ENCODE results near the gene CLDN9. TPM values are rescaled to one million over a fixed set of nuclear protein-coding genes. Genes with fewer than 3 reads are reported as not detected.
"Not testable (repeated sequence)": the region's sequence is repeated elsewhere in the genome, so short reads cannot be mapped to it uniquely, and the experiment has no call there.

The CLDN9 gene
- total and polyA plus RNA-seq, 2 donors: 0.04 TPM; not detected in 1

GRCh38 chr16:3050487-3050886, 37.8 kb downstream of the CLDN9 start:
- H3K4me1 ChIP-seq (ENCODE audit: insufficient read depth): peaks cover 1% of the 10 kb centered on the region
- no peak overlapping the region for H3K4me3 ChIP-seq (ENCODE audit: low read depth, low read length)
- no peak for DNase-seq (ENCODE audit: extremely low spot score)
- H3K27ac ChIP-seq (ENCODE audit: low read depth): no peak overlapping the region
- WGBS: 86% methylated on average over 5 of the region's 5 CpGs
- H3K36me3 ChIP-seq (ENCODE audit: insufficient read depth): no peaks in the 10 kb centered on the region

GRCh38 chr16:3051009-3051408, 38.3 kb downstream of the CLDN9 start:
- no peak for DNase-seq (ENCODE audit: extremely low spot score)
- Histone ChIP-seq H3K4me3 (ENCODE audit: low read depth, low read length) (no peak overlapping the region), H3K36me3 (ENCODE audit: insufficient read depth) (no peaks in the 10 kb centered on the region), H3K4me1 (ENCODE audit: insufficient read depth) (peaks cover 1% of the 10 kb centered on the region), H3K27ac (ENCODE audit: low read depth) (no peak overlapping the region)
- WGBS: 38% methylated on average over 4 of the region's 4 CpGs

- no peak overlapping the region for H3K27ac ChIP-seq (ENCODE audit: low read depth)
- 88% methylated on average over 9 of the region's 9 CpGs for WGBS
- no peak overlapping the region for H3K4me3 ChIP-seq (ENCODE audit: low read depth, low read length)
- no peaks in the 10 kb centered on the region for H3K4me1 ChIP-seq (ENCODE audit: insufficient read depth)
- no peak for DNase-seq (ENCODE audit: extremely low spot score)
- no peaks in the 10 kb centered on the region for H3K36me3 ChIP-seq (ENCODE audit: insufficient read depth)
Observed at GRCh38 chr16:3051494-3051893, 38.8 kb downstream of the CLDN9 start.

GRCh38 chr16:3052571-3053329, 40.0 kb downstream of the CLDN9 start:
- WGBS: 76% methylated on average over 11 of the region's 12 CpGs
- not testable (repeated sequence) for H3K27ac ChIP-seq (ENCODE audit: low read depth); DNase-seq (ENCODE audit: extremely low spot score); H3K4me3 ChIP-seq (ENCODE audit: low read depth, low read length); H3K36me3 ChIP-seq (ENCODE audit: insufficient read depth); H3K4me1 ChIP-seq (ENCODE audit: insufficient read depth)

- WGBS: 91% methylated on average over 13 of the region's 13 CpGs
- not testable (repeated sequence) for H3K27ac ChIP-seq (ENCODE audit: low read depth); H3K4me1 ChIP-seq (ENCODE audit: insufficient read depth); H3K4me3 ChIP-seq (ENCODE audit: low read depth, low read length); DNase-seq (ENCODE audit: extremely low spot score); H3K36me3 ChIP-seq (ENCODE audit: insufficient read depth)
Observed at GRCh38 chr16:3053330-3053710, 40.6 kb downstream of the CLDN9 start.

GRCh38 chr16:3054965-3055733, 42.4 kb downstream of the CLDN9 start:
- DNase-seq (ENCODE audit: extremely low spot score): no peak
- H3K4me3 ChIP-seq (ENCODE audit: low read depth, low read length): no peak overlapping the region
- H3K27ac ChIP-seq (ENCODE audit: low read depth): no peak overlapping the region
- 74% methylated on average over 17 of the region's 17 CpGs for WGBS
- H3K36me3 ChIP-seq (ENCODE audit: insufficient read depth): no peaks in the 10 kb centered on the region
- H3K4me1 ChIP-seq (ENCODE audit: insufficient read depth): no peaks in the 10 kb centered on the region

- 50% methylated on average over 9 of the region's 9 CpGs for WGBS
- H3K4me1 ChIP-seq (ENCODE audit: insufficient read depth); DNase-seq (ENCODE audit: extremely low spot score); H3K27ac ChIP-seq (ENCODE audit: low read depth); H3K4me3 ChIP-seq (ENCODE audit: low read depth, low read length); H3K36me3 ChIP-seq (ENCODE audit: insufficient read depth): not testable (repeated sequence)
Observed at GRCh38 chr16:3055734-3056115, 43.0 kb downstream of the CLDN9 start.

GRCh38 chr16:3056336-3057180, 43.8 kb downstream of the CLDN9 start:
- no peaks in the 10 kb centered on the region for H3K4me1 ChIP-seq (ENCODE audit: insufficient read depth)

GRCh38 chr16:3057181-3058138, 44.7 kb downstream of the CLDN9 start:
- H3K36me3 ChIP-seq (ENCODE audit: insufficient read depth): no peaks in the 10 kb centered on the region
- 91% methylated on average over 22 of the region's 22 CpGs for WGBS
- H3K4me3 ChIP-seq (ENCODE audit: low read depth, low read length): no peak overlapping the region
- no peak for DNase-seq (ENCODE audit: extremely low spot score)
- H3K27ac ChIP-seq (ENCODE audit: low read depth): no peak overlapping the region
- no peaks in the 10 kb centered on the region for H3K4me1 ChIP-seq (ENCODE audit: insufficient read depth)

More at GRCh38 chr16:3056336-3057180, 43.8 kb downstream of the CLDN9 start:
- H3K4me3 ChIP-seq (ENCODE audit: low read depth, low read length): no peak overlapping the region
- DNase-seq (ENCODE audit: extremely low spot score): no peak
- H3K27ac ChIP-seq (ENCODE audit: low read depth): no peak overlapping the region
- 89% methylated on average over 19 of the region's 19 CpGs for WGBS
- no peaks in the 10 kb centered on the region for H3K36me3 ChIP-seq (ENCODE audit: insufficient read depth)

GRCh38 chr16:3058139-3059030, 45.7 kb downstream of the CLDN9 start:
- WGBS: 8% methylated on average over 77 of the region's 77 CpGs
- no peak for DNase-seq (ENCODE audit: extremely low spot score)
- Histone ChIP-seq H3K27ac (ENCODE audit: low read depth) (peak overlapping the region; percentile 48), H3K4me1 (ENCODE audit: insufficient read depth) (no peaks in the 10 kb centered on the region), H3K36me3 (ENCODE audit: insufficient read depth) (no peaks in the 10 kb centered on the region), H3K4me3 (ENCODE audit: low read depth, low read length) (peak overlapping the region; percentile 89)

- no peaks in the 10 kb centered on the region for H3K36me3 ChIP-seq (ENCODE audit: insufficient read depth)
- peak; percentile 41 for DNase-seq (ENCODE audit: extremely low spot score)
- WGBS: under 1% methylated on average over 67 of the region's 67 CpGs
- peak overlapping the region; percentile 89 for H3K4me3 ChIP-seq (ENCODE audit: low read depth, low read length)
- no peaks in the 10 kb centered on the region for H3K4me1 ChIP-seq (ENCODE audit: insufficient read depth)
- H3K27ac ChIP-seq (ENCODE audit: low read depth): peak overlapping the region; percentile 48
Observed at GRCh38 chr16:3059041-3059722, 46.5 kb downstream of the CLDN9 start.

Data from urinary bladder (tissue), 4 donors.